HG02759 (cell line): ENCODE data around the gene C3orf62.
A peak's percentile ranks its signal among the peaks of the same experiment; 100 is the strongest.

Experiments used
- ATAC-seq: cut with Tn5 transposase; IDR thresholded peaks from one replicate; pipeline ENCODE4 v1.9.1; 2021; ENCODE audit warnings: mild to moderate bottlenecking, moderate library complexity; ENCODE audit not compliant: unreplicated experiment

C3orf62 gene

GRCh38 chr3:49276475-49277382 lies at the start of gene C3orf62:
TSS of gene C3orf62 (minus strand) at chr3:49277232. CDS start at chr3:49276872, 360 bp downstream.
- ATAC-seq: peak; percentile 77

GRCh38 chr3:49324768-49325167 lies 47.7 kb upstream of the C3orf62 start:
- ATAC-seq: no peak

GRCh38 chr3:49316696-49317457 lies 39.8 kb upstream of the C3orf62 start:
- no peak for ATAC-seq

DNA sequence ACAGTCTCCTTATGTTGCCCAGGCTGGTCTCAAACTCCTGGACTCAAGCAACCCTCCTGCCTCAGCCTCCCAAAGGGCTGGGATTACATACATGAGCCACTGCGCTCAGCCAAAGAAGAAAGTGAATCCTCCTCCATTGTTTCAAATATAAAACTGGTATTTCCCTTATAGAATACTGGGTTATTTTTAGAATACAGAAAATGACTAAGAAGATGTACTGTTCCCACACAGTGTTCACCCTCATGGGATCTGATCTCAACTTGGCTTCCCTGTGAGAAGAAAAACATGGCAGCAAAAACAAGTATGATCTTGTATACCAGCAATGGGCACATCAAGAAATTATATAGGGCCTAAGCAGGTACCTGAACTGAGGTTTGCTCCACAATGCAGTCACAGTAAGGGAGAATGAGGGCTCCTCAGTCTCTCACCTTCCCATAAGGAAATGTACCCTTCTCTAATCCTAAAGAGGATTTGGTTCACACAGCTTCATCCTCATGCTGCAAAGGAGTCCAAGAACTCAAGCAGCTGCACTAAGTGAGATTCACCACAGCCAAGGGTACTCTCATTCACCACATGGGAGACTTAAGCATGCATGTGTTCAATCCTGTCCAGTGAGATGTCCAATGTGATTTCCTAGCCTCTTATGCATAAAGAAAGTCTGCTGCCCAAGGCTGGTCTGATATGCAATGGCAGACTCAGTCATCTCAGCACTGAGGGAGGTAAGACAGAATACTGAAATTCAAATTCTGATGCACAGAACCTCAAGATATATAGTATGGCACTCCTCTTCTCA lies 37.1 kb upstream of the C3orf62 start:
- ATAC-seq: no peak

DNA sequence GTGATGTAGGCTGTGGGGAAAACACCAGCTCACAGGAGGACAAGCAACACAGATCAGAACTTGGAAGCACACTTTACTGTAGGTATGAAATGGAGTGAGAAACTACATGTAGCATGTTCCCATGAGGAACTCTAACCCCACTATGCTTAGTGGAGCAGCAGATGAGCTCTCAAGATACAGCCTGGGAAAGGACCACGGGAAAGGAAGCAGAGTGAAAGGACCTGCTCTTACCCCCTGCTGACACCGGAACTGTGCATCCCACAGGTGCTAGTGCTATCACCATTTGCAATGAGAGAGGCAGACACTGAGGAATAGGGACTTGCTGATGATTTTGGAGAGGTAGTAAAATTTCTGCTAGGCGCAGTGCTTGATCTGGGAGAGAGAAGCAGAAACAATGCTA lies 34.3 kb upstream of the C3orf62 start:
- ATAC-seq: no peak

- ATAC-seq: no peak
These were observed 33.6 kb upstream of the C3orf62 start for GRCh38 chr3:49310677-49311076.

DNA sequence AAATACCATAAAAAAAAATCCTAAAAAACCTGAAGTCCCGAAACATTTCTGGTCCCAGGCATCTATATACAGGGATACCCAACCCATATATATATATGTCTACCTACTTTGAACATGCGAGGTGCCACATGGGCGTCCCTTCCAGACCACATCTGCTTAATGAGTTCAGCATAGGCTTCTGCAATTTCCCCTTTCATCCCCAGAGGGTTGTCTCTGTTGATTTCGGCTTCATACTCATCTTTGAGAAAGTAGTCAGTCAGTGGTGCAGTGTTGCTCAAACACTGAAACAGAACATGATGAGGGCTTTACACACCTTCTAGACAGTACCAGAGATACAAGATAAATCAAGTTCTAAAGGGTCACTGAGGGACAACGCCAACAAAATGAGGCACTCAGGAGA lies 28.6 kb upstream of the C3orf62 start:
- no peak for ATAC-seq

DNA sequence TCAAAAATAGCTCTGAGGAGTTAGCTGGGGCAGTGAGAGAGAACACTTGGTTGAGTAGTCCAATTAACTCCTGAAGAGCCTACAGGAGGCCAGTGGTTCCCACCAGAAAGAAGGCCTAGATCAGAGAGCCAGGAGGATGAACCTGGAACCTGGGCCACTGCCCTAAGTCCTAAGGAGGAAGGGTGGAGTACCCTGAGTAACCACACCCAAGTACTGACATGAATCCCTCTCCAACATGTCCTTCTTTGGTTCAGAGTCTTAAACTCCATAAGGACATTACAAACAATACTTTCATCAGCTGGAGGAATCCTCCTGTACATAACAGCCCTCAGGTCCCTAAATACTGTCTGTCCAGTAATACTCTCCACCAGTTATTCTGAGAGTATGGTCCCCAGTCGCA lies 25.6 kb upstream of the C3orf62 start:
- no peak for ATAC-seq

DNA sequence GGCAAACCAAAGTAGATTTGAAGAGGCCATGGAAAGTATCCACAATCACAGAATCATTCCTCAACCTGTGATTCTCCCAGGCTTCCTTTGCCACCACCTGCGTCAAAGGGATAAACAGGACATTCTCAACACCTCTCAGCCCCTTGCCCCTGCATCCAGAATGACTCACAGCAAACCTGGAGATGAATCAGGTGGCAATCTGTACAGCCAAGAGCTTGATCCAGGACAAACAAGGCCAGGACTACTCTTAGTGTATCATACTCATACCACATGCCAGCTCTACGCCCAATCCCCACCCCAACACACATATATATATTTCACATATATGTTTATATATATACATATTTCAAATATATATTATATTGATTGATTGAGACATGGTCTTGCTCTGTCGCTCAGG lies 23.6 kb upstream of the C3orf62 start:
- no peak for ATAC-seq

DNA sequence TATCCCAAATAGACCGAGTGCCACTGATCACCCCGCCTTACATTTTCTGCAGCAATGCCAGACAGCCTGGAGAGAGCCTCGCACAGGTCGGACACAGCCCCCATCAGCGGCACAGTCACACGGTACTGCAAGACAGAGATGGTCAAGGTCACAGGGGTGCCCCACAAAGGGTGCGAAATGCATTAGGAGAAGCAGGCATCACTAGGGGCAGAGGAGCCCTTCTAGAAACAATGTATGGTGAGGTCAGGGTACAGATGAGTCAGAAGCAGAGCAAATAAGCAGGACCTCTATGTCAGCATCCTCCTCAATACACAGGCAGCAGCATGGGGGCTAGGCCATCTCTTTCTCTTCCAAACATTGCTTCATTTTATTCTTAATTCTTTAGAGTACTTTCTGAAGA lies 21.5 kb upstream of the C3orf62 start:
- no peak for ATAC-seq

DNA sequence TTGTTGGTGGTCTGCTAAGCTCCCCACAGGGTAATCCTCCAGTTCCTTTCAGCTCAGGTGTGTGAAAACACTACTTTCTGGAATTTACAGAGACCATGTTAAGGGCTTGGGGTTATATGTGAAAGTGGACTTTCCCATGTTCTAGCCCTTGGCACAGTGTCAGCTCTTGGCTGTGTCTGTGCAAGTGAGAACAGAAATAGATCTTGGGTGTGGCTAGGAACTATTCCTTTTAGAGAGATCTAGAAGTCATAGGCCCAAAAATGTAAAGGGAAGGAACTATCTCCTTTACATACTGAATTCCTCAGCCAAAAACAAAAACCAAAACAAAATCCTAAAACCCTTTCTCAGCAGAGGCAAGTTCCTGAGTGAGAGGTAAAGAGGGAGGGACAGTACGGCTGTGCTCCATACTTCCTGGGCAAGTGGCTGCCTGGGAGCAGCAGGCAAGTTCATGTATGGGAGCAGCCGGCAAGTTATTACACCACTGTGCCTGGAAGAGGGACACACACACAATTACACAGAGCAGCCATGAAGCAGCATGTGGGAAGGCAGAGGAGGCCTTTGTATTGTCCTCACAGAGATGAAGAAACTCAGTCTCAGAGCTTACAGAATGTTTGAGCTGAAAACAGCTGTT lies 19.9 kb upstream of the C3orf62 start:
- ATAC-seq: no peak

DNA sequence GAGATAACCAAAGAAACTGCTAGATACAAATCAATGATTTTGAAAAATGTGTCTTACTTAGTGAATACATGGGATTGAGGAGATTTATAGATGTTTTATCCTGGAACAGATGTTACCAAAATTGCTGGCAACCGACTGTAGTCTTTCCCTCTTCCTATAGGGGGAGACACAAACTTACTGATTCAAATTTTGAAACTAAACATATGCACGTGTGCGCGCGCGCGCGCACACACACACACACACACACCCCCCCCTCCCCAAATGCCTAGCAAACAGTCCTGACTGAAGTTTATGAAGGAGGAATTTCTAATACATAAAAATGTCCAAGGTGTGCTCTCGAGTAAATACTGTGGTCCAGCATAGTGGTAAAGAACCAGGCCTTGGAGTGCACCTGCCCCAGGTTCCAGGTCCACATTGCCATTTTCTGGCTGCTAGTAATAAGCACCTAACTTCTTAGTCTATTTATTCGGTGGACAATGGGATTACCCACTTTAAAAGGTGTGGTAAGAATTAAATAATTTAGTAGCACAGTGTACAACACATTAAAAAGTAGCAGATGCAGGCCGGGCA lies 18.5 kb upstream of the C3orf62 start:
- ATAC-seq: no peak

DNA sequence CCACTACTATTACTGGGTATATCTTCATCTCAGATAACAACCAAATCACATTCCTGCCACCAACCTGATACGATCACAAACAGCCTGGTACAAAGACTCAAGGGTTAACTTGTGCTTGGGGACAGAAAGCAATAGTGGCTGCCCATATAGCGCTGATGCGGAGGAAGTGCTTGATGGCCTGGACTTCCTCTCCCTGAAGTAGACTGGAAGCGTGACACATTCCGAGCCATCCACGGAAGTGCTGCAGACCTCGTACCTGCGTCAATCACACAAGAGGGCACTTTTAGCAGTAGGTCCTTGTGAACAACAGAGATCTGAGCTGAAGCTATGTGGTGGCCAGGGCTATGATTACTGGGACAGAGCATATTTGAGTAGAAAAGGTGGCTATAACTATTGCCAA lies 17.3 kb upstream of the C3orf62 start:
- ATAC-seq: no peak

DNA sequence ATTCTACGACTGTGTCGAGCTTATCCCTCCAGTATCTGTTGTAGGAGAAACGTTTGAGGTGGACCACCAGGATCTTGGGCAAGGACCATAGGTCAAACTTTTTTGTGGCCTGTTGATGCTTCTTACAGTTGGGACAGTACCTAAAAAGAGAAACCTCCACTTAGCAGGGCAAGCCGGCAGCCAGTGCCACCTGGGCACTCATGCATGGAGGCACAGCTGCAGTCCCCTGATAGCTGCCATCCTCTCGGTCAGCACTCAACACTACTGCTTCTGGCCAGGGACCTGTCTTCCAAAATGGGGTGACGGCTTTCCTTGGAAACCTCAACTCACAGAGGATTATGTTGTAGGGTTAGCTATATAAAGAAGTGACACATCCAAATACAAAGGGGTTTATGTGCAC lies 7.0 kb upstream of the C3orf62 start:
- ATAC-seq: no peak

- ATAC-seq: no peak
These were observed 2.3 kb upstream of the C3orf62 start for GRCh38 chr3:49279376-49279775.

- no peak for ATAC-seq
These were observed 1.5 kb upstream of the C3orf62 start for GRCh38 chr3:49278548-49278947.

DNA sequence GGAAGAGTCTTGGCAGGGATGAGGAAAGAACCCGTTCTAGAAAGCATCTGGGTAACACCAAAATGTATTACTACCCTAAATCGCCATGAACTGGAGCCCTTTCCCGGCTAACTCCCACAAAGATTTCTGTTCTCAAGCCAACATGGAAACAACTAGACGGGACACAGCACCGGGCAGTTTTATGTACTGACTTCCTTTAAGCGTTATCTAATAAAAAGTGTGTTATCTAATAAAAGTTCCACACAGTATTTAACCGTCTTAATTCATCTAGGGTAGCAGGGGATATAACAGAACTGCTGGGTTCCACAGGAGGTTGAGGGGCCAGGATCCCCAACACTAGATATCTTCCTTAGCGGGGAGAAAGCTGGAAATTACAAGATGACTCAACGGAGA lies 347 bp upstream of the C3orf62 start:
- no peak for ATAC-seq

- no peak for ATAC-seq
These were observed 3.1 kb downstream of the C3orf62 start for GRCh38 chr3:49273825-49274532.

GRCh38 chr3:49271047-49271446 lies 6.0 kb downstream of the C3orf62 start:
- no peak for ATAC-seq

DNA sequence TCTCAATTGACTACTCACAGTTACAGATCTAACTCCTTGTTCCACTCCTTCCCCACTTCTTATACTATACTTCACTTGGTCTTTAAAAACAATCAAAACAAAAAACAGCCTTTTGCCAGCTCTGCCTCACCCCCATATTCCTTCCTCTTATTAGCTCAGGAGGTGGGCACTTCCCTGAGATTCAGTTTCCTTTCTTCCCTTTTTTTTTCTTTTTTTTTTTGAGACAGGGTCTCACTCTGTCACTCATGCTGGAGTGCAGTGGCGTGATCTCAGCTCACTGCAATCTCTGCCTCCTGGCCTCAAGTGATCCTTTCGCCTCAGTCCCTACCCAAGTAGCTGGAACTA lies 6.9 kb downstream of the C3orf62 start:
- no peak for ATAC-seq
